GM12878 (cell line): ENCODE measurements around the gene CARD19. TPM values are rescaled to one million over a fixed set of nuclear protein-coding genes. Genes with fewer than 3 reads are reported as not detected.
A peak's percentile ranks its signal among the peaks of the same experiment; 100 is the strongest.

Experiments used
- BRCA1 ChIP-seq: IDR thresholded peaks from 2 replicates; pipeline ENCODE4 v1.6.1; 2011; ENCODE audit warnings: low read depth, low read length, improper control_type of control experiment
- CBX5 ChIP-seq: sonication (generic); IDR thresholded peaks from 2 replicates; pipeline ENCODE4 v1.6.1; 2016; ENCODE audit warnings: low read depth, moderate library complexity, mild to moderate bottlenecking, inconsistent platforms
- CUX1 ChIP-seq: IDR thresholded peaks from 2 replicates; pipeline ENCODE4 v1.6.1; 2012; ENCODE audit warnings: improper control_type of control experiment, low read depth, low read length; ENCODE audit not compliant: insufficient replicate concordance
- FOXK2 ChIP-seq: fragments of 450-650 bp; IDR thresholded peaks from 2 replicates; pipeline ENCODE4 v1.6.1; 2017; ENCODE audit warnings: mild to moderate bottlenecking, moderate library complexity
- JUND ChIP-seq: IDR thresholded peaks from 2 replicates; pipeline ENCODE4 v1.6.1; 2012; ENCODE audit warnings: low read depth, mild to moderate bottlenecking, low read length, improper control_type of control experiment, moderate library complexity
- MAX ChIP-seq: IDR thresholded peaks from 2 replicates; pipeline ENCODE4 v1.6.1; 2012; ENCODE audit warnings: low read depth, low read length, improper control_type of control experiment
- MEF2A ChIP-seq: IDR thresholded peaks from 2 replicates; pipeline ENCODE4 v1.6.1; 2011; ENCODE audit warnings: low read depth, mild to moderate bottlenecking, low read length, moderate library complexity; ENCODE audit not compliant: insufficient read depth
- NFXL1 ChIP-seq: fragments of 450-650 bp; IDR thresholded peaks from 2 replicates; pipeline ENCODE4 v1.6.1; 2017; ENCODE audit warnings: antibody characterized with exemption, mild to moderate bottlenecking, borderline replicate concordance
- NR2C1 ChIP-seq: fragments of 450-650 bp; IDR thresholded peaks from 2 replicates; pipeline ENCODE4 v1.6.1; 2017; ENCODE audit warnings: antibody characterized with exemption, mild to moderate bottlenecking, moderate library complexity
- NR2F1 ChIP-seq: fragments of 450-650 bp; conservative IDR thresholded peaks from 2 replicates; pipeline ENCODE4 v1.6.1; 2017; ENCODE audit warnings: mild to moderate bottlenecking
- POLR2AphosphoS2 ChIP-seq: IDR thresholded peaks from 2 replicates; pipeline ENCODE4 v1.6.1; 2011; ENCODE audit warnings: low read depth, mild to moderate bottlenecking, low read length, improper control_type of control experiment, moderate library complexity
- RB1 ChIP-seq: fragments of 450-650 bp; formaldehyde crosslinking; IDR thresholded peaks from 2 replicates; pipeline ENCODE4 v1.6.1; 2017; ENCODE audit warnings: mild to moderate bottlenecking, borderline replicate concordance
- REST ChIP-seq: IDR thresholded peaks from 2 replicates; pipeline ENCODE4 v1.6.1; 2012; ENCODE audit warnings: mild to moderate bottlenecking, low read depth, low read length
- SIX5 ChIP-seq: IDR thresholded peaks from 2 replicates; pipeline ENCODE4 v1.6.1; 2011; ENCODE audit warnings: mild to moderate bottlenecking, low read depth, low read length, moderate library complexity; ENCODE audit not compliant: severe bottlenecking
- SP1 ChIP-seq: IDR thresholded peaks from one replicate; pipeline ENCODE4 v1.6.1; 2011; ENCODE audit warnings: low read depth, low read length
- SUZ12 ChIP-seq: fragments of 200-600 bp; sonication (generic); IDR thresholded peaks from one replicate; pipeline ENCODE4 v1.6.1; 2018; ENCODE audit warnings: antibody characterized with exemption, mild to moderate bottlenecking; ENCODE audit not compliant: unreplicated experiment
- TBL1XR1 ChIP-seq: IDR thresholded peaks from 2 replicates; pipeline ENCODE4 v1.6.1; 2012; ENCODE audit warnings: low read depth, low read length, improper control_type of control experiment
- TCF3 ChIP-seq: IDR thresholded peaks from 2 replicates; pipeline ENCODE4 v1.6.1; 2012; ENCODE audit warnings: low read depth, mild to moderate bottlenecking, low read length, borderline replicate concordance; ENCODE audit not compliant: insufficient read depth
- ZNF207 ChIP-seq: fragments of 450-650 bp; IDR thresholded peaks from 2 replicates; pipeline ENCODE4 v1.6.1; 2014; ENCODE audit warnings: antibody characterized with exemption, mild to moderate bottlenecking, borderline replicate concordance
- ZNF274 ChIP-seq: IDR thresholded peaks from one replicate; pipeline ENCODE4 v1.8.0; 2011; ENCODE audit not compliant: insufficient read length, insufficient read depth
- polyA plus RNA-seq, 11 experiments: library from polyadenylated mRNA; depleted of rRNA in 4 of 11; unstranded in 6 of 11; stranded (reverse) in 5 of 11; fragments of >200 nt; fragmentation: Nextera tagmentation in 4 of 11; fragmentation: Illumina TruSeq in 1 of 11; extraction: Ambion mirVana in 4 of 11; extraction: Trizol in 1 of 11; gene quantifications; 1 replicate in 1 of 11; 2 replicates in 10 of 11; pipeline versions ENCODE4 v1.2.1 to v1.2.3, GENCODE V29; 2011 to 2016; ENCODE audit warnings: inconsistent platforms in 2 of 11, missing spikeins in 2 of 11, low read depth in 1 of 11
- total RNA-seq, 4 experiments: library from RNA; depleted of rRNA in 3 of 4; stranded (reverse); fragments of >200 nt in 3 of 4; fragmentation: Illumina TruSeq in 1 of 4; extraction: Trizol in 1 of 4; gene quantifications; 2 replicates each; pipeline versions ENCODE4 v1.2.1 to v1.2.3, GENCODE V29; 2013 to 2021

Gene CARD19
- total and polyA plus RNA-seq, 10 of the 15 experiments (the other 5 are each of a cell fraction or from before 2014, with no cell fraction given) = 0.61 to 41.6 (median 19.9) TPM

GRCh38 chr9:93095205-93096130, 549 bp upstream of the CARD19 start (continued):
- peak; percentile 52; the same call in 1 of the 2 replicates for TF ChIP-seq POLR2AphosphoS2
- peak; percentile 63; the same call in 1 of the 2 replicates for TF ChIP-seq TBL1XR1
- no peak for TF ChIP-seq JUND
- TF ChIP-seq ZNF207 = peak; percentile 59; the same call in 1 of the 2 replicates
- TF ChIP-seq SIX5 = no peak
- no peak for TF ChIP-seq MEF2A
- TF ChIP-seq SP1 = peak; percentile 11
- no peak for TF ChIP-seq CBX5
- TF ChIP-seq ZNF274 = no peak
- no peak for TF ChIP-seq FOXK2
- TF ChIP-seq NR2C1 = no peak
- no peak for TF ChIP-seq MAX
- TF ChIP-seq NFXL1 = no peak
- TF ChIP-seq REST = no peak
- TF ChIP-seq CUX1 = no peak
- TF ChIP-seq RB1 = 0 out of 2 replicates have a peak, but pooled peaks have one; percentile 51
- TF ChIP-seq BRCA1 = no peak
- peak; percentile 89 for TF ChIP-seq NR2F1
- 0 out of 2 replicates have a peak, but pooled peaks have one; percentile 14 for TF ChIP-seq TCF3
- TF ChIP-seq SUZ12 = no peak
